Mucosa of stomach (tissue), 1 donor: ENCODE results near the gene TMTC3.

ENCODE experiments used
- H3K27me3 ChIP-seq: one replicate; pipeline ENCODE4 v1.7.0; 2013; ENCODE audit warnings: mild to moderate bottlenecking, low read length; ENCODE audit not compliant: control insufficient read depth, insufficient read depth
- H3K36me3 ChIP-seq: one replicate; pipeline ENCODE4 v1.7.0; 2013; ENCODE audit warnings: low read length; ENCODE audit not compliant: control insufficient read depth, insufficient read depth
- H3K4me1 ChIP-seq: one replicate; pipeline ENCODE4 v1.7.0; 2013; ENCODE audit warnings: mild to moderate bottlenecking, low read length; ENCODE audit not compliant: control insufficient read depth, insufficient read depth
- H3K4me3 ChIP-seq: one replicate; pipeline ENCODE4 v1.7.0; 2013; ENCODE audit warnings: low read length
- H3K9ac ChIP-seq: one replicate; pipeline ENCODE4 v1.7.0; 2013; ENCODE audit warnings: mild to moderate bottlenecking, low read length, moderate library complexity
- H3K9me3 ChIP-seq: one replicate; pipeline ENCODE4 v1.7.0; 2013; ENCODE audit warnings: mild to moderate bottlenecking, low read length, moderate library complexity; ENCODE audit not compliant: control insufficient read depth
- donor health status: Pancreatic carcinoma.

Gene TMTC3

DNA sequence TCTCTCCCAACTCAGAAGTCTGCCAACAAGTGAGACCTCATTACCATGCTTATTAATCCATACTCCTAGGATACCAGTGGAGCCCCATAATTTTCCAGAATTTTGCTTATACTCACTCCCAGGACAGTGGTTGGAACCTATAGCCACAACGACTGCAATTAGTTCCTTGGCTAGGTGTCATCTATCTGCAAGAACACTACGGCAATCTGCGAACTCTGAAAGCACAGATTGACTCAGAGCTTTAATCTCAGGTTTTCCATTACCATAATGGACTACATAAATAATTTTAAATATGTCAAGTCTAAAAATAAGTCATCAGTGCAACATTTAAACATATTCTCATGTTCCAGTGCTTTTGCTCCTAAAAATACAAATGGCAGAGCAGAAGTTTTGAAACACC is 33.4 kb downstream of the TMTC3 start:
- H3K4me1 ChIP-seq = no peaks in the 10 kb centered on the region
- H3K4me3 ChIP-seq = no peak overlapping the region
- H3K36me3 ChIP-seq = no peaks in the 10 kb centered on the region
- H3K27me3 ChIP-seq = no peaks in the 10 kb centered on the region
- H3K9ac ChIP-seq = no peak overlapping the region
- no peaks in the 10 kb centered on the region for H3K9me3 ChIP-seq

DNA sequence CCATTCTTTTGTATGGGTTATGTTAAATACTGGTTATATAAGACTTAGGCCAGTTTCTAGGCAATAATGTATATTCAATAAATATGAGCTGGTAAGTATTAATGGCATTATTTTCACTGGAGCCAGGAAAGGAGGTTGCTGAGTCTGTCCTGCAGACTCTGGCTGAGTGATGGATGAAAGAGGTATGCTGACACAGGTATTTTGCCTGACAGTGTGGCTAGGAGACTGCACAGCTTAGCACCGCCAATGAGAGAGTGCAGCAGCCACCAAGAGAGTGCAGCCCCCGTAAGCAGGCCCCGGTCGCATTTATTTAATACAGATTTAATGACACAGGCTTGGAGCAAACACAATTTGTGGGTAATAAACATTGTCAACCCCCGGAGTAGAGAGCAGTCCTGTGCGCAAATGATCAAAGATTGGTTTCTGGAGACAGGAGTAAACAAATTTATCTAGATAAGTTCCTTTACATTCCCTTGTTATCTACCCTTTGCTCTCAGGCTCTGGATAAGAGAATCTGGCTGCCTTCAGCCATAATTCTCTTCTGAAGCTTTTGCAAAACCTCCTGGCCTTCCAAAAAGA is 37.4 kb downstream of the TMTC3 start:
- no peak overlapping the region for H3K4me3 ChIP-seq
- H3K36me3 ChIP-seq = no peaks in the 10 kb centered on the region
- no peaks in the 10 kb centered on the region for H3K27me3 ChIP-seq
- H3K9me3 ChIP-seq = no peaks in the 10 kb centered on the region
- H3K9ac ChIP-seq = no peak overlapping the region
- H3K4me1 ChIP-seq = no peaks in the 10 kb centered on the region

GRCh38 chr12:88181881-88182280 is 39.8 kb downstream of the TMTC3 start:
- H3K27me3 ChIP-seq = no peaks in the 10 kb centered on the region
- no peaks in the 10 kb centered on the region for H3K9me3 ChIP-seq
- H3K4me3 ChIP-seq = no peak overlapping the region
- H3K36me3 ChIP-seq = no peaks in the 10 kb centered on the region
- H3K9ac ChIP-seq = no peak overlapping the region
- H3K4me1 ChIP-seq = no peaks in the 10 kb centered on the region

DNA sequence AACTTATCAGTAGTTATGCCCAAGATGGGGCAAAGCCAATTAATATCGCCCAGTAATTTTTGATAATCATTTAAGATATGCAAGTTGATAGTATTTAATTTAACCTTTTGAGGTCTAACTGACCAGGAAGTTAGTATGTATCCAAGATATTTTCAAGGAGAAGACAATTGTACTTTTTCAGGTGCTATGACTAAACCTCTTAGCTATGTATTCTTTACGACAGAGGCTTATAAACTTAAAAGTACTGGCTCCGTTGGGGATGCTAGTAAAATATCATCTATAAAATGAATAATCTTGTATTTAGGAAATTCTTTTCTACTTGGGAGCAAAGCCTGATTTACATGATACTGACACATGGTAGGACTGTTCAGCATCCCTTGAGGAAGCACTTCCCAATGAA is 40.3 kb downstream of the TMTC3 start:
- H3K9me3 ChIP-seq = no peaks in the 10 kb centered on the region

DNA sequence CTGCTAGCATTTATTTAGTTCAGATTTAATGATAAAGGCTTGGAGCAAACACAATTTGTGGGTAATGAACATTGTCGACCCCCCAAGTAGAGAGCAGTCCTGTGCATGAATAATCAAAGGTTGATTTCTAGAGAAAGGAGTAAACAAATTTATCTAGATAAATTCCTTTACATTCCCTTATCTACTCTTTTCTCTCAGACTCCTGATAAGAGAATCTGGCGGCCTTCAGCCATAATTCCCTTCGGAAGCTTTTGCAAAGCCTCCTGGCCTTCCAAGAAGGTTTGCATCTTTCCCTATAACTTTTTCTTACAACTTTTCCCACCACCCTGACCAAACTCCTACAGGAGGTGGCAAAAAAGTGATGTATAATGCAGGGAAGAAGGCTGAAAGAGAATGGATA is 42.1 kb downstream of the TMTC3 start:
- Histone ChIP-seq H3K4me1 (no peaks in the 10 kb centered on the region), H3K27me3 (no peaks in the 10 kb centered on the region), H3K9ac (no peak overlapping the region), H3K36me3 (no peaks in the 10 kb centered on the region), H3K9me3 (no peaks in the 10 kb centered on the region), H3K4me3 (no peak overlapping the region)

More for the DNA sequence above, 40.3 kb downstream of the TMTC3 start:
- H3K27me3 ChIP-seq = no peaks in the 10 kb centered on the region
- no peak overlapping the region for H3K9ac ChIP-seq
- H3K4me3 ChIP-seq = no peak overlapping the region
- no peaks in the 10 kb centered on the region for H3K36me3 ChIP-seq
- H3K4me1 ChIP-seq = no peaks in the 10 kb centered on the region

GRCh38 chr12:88185279-88185678 is 43.2 kb downstream of the TMTC3 start:
- Histone ChIP-seq H3K9ac (no peak overlapping the region), H3K36me3 (no peaks in the 10 kb centered on the region), H3K4me3 (no peak overlapping the region), H3K9me3 (no peaks in the 10 kb centered on the region), H3K27me3 (no peaks in the 10 kb centered on the region), H3K4me1 (no peaks in the 10 kb centered on the region)

DNA sequence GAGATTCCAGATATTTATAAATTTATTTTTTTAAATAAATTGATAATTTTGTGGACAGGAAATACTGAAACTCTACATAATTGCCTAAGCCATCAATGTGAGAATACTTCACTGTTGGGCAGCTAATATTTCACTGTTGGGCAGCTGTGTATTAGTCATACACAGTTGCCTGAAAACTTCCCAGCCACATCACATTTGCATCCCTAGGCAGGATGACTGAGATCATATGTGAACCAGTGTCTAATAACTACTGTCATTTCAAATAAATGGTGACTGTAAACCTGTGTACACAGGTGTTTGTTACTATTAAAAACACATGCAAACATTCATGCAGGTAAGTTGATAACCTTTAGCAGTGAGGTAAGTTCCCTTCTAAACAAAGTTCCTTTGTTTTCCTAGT is 43.9 kb downstream of the TMTC3 start:
- H3K4me3 ChIP-seq = no peak overlapping the region
- H3K9me3 ChIP-seq = no peaks in the 10 kb centered on the region
- no peaks in the 10 kb centered on the region for H3K27me3 ChIP-seq
- no peak overlapping the region for H3K9ac ChIP-seq
- no peaks in the 10 kb centered on the region for H3K4me1 ChIP-seq
- H3K36me3 ChIP-seq = no peaks in the 10 kb centered on the region

GRCh38 chr12:88187571-88187970 is 45.5 kb downstream of the TMTC3 start:
- Histone ChIP-seq H3K27me3 (no peaks in the 10 kb centered on the region), H3K4me1 (no peaks in the 10 kb centered on the region), H3K9me3 (no peaks in the 10 kb centered on the region), H3K36me3 (no peaks in the 10 kb centered on the region), H3K9ac (no peak overlapping the region), H3K4me3 (no peak overlapping the region)

DNA sequence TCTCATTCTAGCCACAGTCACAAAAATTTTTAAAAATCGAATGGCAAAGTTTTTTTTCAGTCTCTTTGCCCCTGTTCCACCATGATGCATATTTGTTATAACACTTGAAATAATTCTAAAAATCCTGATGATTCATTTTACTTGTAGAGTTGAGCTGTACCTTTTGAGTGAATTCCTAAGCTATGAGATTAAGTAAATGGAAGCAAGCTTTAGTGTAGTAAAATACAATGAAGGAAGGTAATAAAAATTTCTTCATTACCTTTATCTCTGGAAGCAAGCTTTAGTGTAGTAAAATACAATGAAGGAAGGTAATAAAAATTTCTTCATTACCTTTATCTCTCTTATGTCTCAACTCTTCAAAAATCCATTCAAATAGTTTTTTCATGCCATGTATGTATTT is 46.1 kb downstream of the TMTC3 start:
- Histone ChIP-seq H3K36me3 (no peaks in the 10 kb centered on the region), H3K4me1 (no peaks in the 10 kb centered on the region), H3K9ac (no peak overlapping the region), H3K9me3 (no peaks in the 10 kb centered on the region), H3K4me3 (no peak overlapping the region), H3K27me3 (no peaks in the 10 kb centered on the region)

DNA sequence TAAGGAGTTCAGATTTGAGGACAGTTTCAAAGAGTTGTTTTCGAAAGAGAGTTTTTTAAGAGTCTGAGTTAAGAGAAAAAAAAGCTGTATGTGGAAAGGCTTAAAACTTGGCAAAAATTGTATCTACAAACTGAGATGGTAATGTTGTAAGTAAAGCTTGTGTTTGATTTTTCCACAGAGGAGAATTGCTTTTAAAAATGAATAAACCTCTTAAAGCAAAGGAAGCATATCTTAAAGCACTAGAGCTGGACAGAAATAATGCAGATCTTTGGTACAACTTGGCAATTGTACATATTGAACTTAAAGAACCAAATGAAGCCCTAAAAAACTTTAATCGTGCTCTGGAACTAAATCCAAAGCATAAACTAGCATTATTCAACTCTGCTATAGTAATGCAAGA is 50.3 kb downstream of the TMTC3 start:
- Histone ChIP-seq H3K4me3 (no peak overlapping the region), H3K27me3 (no peaks in the 10 kb centered on the region), H3K36me3 (no peaks in the 10 kb centered on the region), H3K9me3 (no peaks in the 10 kb centered on the region), H3K4me1 (no peaks in the 10 kb centered on the region), H3K9ac (no peak overlapping the region)

DNA sequence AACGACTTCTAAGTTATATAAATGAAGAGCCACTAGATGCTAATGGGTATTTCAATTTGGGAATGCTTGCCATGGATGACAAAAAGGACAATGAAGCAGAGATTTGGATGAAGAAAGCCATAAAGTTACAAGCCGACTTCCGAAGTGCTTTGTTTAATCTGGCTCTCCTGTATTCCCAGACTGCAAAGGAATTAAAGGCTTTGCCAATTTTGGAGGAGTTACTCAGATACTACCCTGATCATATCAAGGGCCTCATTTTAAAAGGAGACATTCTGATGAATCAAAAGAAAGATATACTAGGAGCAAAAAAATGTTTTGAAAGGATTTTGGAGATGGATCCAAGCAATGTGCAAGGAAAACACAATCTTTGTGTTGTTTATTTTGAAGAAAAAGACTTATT is 52.8 kb downstream of the TMTC3 start:
- Histone ChIP-seq H3K4me3 (no peak overlapping the region), H3K9ac (no peak overlapping the region), H3K36me3 (no peaks in the 10 kb centered on the region), H3K4me1 (no peaks in the 10 kb centered on the region), H3K27me3 (no peaks in the 10 kb centered on the region), H3K9me3 (no peaks in the 10 kb centered on the region)

- Histone ChIP-seq H3K36me3 (no peaks in the 10 kb centered on the region), H3K4me1 (no peaks in the 10 kb centered on the region), H3K27me3 (no peaks in the 10 kb centered on the region), H3K9me3 (no peaks in the 10 kb centered on the region), H3K9ac (no peak overlapping the region), H3K4me3 (no peak overlapping the region)
Observed at GRCh38 chr12:88200029-88200428, 57.9 kb downstream of the TMTC3 start.

- no peak overlapping the region for H3K9ac ChIP-seq
- H3K4me3 ChIP-seq = no peak overlapping the region
- H3K4me1 ChIP-seq = no peaks in the 10 kb centered on the region
- H3K27me3 ChIP-seq = no peaks in the 10 kb centered on the region
- H3K36me3 ChIP-seq = no peaks in the 10 kb centered on the region
- no peaks in the 10 kb centered on the region for H3K9me3 ChIP-seq
Observed at GRCh38 chr12:88202500-88202899, 60.4 kb downstream of the TMTC3 start.
